Measurements from ENCODE around the gene MAST4.

Gene MAST4

GRCh38 chr5:66923457-66923856 is 327.3 kb downstream of the MAST4 start:
- no peak for DNase-seq

DNA sequence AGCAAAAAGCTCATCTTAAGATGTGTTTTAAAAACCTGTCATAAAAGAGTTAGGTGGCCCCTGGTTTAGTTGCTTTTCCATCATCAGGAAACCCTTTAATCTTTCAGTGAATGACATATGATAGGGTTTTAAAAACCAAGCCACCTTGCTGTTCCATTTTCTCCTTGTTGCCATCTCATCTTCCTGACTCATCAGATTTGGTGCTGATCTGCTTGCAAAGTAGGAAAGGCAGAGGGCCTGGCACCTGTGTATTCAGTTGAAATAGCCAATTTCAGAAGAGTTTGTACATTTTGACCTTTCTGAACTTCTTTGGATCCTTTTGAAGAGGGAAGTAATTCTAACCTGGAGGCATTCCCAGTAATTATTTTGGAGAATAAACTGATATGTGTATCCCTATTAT is 327.7 kb downstream of the MAST4 start:
- no peak for DNase-seq

GRCh38 chr5:66927140-66927539 is 330.9 kb downstream of the MAST4 start:
- DNase-seq = no peak

DNA sequence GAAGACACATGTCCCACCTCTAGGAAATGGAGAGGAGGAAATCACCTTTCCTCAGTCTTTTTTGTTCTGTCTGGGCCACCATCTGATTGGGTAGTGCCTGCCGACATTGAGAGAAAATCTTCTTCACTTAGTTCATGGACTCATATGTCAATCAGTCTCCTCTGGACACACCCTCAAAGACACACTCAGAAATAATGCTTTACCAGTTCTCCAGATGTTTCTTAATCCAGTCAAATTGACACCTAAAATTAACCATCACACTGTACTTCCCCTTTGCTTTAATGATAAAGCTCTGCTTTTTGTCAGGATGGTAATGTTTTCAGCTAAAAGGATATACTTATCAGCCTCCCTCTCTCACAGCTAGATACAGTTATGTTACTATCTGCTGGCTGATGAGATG is 333.1 kb downstream of the MAST4 start:
- no peak for DNase-seq

- no peak for DNase-seq
Measured at GRCh38 chr5:66929995-66930394, 333.8 kb downstream of the MAST4 start.

DNA sequence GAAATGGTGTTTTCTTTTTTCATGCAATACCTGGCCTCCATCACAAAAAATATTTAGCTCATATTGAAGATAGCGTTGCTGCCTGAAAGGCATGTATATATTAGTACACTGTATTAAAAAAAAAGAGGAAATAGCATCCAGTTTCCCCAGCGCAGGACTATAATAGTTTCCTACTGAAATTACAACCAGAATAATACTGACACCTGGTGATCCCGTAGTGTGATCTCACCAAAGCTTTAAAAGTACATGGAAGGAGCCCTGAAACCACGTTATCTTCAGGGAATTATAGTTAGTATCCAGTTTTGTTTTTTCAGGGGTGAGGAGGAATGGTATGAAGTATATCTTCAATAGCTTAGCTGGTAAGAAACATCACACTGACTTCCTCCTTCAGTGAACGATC is 335.5 kb downstream of the MAST4 start:
- DNase-seq = no peak

DNA sequence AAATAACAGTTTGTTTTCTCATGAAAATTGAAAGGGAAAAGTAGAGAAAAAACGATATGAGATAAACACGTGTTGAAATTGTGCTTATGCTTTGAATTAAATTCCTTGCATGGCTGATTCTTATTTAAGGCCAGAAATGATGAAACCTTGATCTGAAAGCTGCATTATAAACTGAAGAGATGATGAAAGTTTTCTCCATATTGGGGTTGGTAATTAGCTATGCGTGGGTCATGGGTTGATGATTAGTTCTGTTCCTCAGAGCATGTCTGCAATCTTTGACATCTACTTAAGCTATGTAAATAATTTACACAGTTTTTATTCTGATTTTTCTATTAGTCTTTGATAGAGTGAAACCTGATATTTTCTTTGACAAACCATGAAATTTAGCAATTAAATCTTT is 336.3 kb downstream of the MAST4 start:
- DNase-seq = no peak

DNA sequence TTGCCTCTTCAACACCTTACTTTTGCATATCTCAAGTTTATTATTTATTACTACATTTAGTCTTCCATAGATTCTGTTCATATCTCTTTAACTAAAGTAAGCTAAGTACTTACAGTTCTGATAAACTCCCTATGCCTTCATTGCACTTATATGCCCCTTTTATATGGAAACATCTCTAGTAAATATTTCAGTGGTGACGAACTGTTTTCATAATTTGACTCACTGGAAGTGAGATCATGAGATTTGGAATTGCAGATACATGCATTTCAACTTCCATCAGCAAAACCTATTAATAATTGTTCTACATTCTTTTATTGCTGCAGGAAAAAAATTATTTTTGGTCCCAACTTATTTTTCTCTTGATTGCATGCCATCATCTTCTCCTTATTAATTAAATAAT is 336.9 kb downstream of the MAST4 start:
- DNase-seq = no peak

GRCh38 chr5:66939094-66939493 is 342.9 kb downstream of the MAST4 start:
- DNase-seq = no peak

- DNase-seq = no peak
Measured at GRCh38 chr5:66945389-66946349, 349.5 kb downstream of the MAST4 start.

DNA sequence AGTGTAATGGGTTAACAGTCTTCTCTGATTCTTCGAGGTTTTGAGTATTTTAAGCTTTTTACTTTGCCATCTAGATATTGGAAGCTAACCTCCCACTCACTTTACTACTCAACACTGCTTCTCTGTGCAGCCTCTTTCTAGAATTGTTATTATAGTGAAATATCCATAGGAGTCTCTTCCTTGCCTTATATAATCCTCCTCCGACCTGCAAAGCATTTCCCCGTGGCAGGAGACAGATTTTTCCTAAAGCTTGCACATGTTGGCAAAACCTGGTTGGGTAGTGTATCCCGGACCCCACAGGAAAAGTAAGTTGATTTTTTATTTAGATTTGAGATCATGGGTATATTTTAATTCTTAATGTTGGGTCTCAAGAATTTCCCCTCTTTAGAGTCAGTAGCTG is 351.3 kb downstream of the MAST4 start:
- DNase-seq = no peak

DNA sequence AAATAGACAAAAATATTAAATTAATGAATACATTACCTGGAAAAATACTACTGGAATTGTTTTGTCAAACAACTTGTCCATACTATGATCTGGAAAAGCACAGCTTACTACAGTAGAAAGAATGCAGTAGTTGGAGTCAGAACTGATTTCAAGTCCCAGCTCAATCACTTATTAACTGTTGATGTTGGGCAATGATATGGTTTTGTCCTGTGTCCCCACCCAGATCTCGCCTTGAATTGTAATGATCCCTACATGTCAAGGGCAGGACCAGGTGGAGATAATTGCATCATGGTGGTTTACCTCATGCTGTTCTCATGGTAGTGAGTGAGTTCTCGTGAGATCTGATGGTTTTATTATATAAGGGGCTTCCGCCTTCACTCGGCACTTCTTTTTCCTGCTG is 352.9 kb downstream of the MAST4 start:
- no peak for DNase-seq

DNA sequence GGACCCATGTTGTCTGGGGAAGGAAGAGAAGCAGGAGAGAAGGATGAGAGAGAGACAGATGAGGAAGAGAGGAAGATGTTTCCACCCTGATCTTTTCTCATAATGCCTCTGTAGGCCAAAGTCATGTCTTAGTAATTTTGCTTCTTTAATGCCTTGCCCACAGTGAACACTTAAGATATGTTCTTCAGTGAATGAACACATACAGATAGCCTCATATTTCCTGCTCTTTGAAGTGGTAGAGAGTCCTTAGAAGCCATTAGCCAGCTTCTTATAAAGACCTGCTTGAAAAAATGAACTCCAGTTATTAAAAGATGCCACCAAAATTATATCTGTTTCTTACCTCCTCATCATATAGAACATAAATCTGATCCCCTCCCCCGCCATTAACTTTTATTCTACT is 356.0 kb downstream of the MAST4 start:
- DNase-seq = no peak

GRCh38 chr5:66956439-66956838 is 360.2 kb downstream of the MAST4 start:
- DNase-seq = no peak

- no peak for DNase-seq
Measured at GRCh38 chr5:66958201-66958979, 362.2 kb downstream of the MAST4 start.

DNA sequence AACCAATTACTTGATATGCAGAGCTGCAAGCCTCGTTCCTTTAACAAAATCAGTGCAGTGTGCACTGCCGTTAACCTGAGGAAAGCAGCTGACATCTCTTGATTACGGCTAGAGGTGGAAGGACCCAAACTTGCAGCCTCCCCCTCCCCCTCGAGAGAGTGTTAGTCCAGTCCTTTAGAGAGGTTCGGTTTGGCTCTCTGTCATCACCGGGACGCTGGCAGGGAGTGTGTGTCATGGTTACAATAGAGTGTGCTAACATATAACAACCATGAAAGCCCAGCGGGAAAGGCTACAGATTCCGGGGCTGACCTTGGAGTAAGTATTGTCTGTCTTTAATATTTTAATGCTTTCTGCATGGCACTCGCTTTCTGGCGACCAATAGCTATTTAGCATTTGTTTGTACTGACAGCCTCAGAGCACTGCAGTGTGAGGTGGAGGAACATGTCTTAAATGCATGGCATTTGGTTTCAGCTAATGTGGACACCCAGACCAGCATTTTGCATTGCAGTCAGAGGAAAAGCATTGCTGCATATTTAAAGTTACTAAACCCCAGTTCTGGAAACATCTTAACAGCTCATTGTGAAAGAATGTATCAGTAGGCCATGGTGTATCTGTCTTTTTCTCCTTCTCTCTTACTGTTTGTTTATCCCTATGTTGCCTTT is 362.9 kb downstream of the MAST4 start:
- DNase-seq = no peak

- DNase-seq = no peak
Measured at GRCh38 chr5:66959653-66960052, 363.5 kb downstream of the MAST4 start.

DNA sequence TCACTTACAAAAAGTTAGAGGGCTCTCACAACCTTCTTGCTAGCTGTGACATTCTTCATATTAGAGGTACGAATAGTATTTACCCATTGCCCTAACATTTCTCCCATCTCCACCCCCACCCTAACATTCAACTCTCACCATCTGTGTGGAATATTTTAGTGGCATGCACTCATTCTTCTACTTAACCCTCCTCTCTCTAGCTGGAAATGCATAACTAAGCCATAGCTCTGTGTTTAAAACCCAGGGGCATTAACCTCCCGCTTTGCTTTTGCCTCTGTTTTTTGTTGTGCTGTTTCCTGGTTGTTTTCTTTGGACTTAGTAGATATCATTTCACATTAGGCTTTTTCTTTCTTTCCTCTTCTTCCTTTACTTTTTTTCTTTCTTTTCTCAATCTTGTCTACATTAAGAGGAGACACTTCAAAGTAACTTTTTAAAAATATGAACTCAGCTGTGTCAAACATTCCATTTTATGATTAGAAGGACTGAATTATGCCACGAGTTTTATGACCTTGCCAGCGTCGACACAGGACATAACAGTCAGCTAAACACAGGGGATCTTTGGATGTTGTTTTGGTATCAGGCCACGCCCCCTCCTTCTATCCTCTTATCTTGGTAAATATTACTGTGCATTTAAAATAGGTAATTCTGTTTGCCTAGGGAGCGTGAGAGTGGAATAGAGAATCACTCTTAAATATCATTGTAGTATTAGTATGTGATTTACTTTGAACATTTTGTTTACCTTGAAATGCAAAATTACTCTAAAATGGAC is 364.4 kb downstream of the MAST4 start:
- DNase-seq = no peak

DNA sequence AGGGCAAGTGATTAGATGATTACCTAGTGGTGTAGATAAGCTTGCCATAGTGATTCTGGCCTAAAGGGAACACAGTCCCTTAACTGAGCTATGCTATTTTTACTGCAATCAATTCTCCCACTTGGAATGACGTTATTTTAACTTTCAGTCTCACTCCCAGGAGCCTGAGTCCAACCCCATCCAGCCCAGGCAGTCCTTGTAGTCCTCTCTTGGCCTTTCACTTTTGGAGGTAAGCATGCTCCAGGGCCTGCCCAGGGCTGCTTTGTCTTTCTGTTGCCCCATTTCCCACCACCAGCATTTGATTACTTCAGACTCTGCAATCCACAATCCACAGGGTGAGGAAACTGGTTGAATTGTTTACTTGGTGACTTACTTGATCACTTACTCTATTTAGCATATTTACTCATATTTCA is 367.4 kb downstream of the MAST4 start:
- no peak for DNase-seq

DNA sequence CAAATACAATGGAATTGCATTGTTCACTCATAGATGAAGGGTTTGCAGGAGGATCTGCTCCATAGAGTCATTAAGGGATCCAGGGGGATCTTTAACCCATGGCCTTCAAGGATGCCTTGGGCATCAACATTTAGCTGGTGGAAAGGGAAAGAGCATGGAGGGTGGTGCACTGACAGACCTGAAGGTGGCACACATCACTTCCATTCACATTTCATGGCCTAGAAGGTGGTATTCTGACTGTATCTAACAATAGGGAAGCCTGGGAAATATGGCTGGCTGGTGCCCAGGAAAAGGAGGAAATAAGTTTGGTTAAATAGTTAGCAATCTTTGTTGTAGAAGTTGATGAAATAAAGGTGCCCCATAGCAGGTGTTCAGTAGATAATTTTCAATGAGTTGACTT is 370.2 kb downstream of the MAST4 start:
- DNase-seq = no peak

DNA sequence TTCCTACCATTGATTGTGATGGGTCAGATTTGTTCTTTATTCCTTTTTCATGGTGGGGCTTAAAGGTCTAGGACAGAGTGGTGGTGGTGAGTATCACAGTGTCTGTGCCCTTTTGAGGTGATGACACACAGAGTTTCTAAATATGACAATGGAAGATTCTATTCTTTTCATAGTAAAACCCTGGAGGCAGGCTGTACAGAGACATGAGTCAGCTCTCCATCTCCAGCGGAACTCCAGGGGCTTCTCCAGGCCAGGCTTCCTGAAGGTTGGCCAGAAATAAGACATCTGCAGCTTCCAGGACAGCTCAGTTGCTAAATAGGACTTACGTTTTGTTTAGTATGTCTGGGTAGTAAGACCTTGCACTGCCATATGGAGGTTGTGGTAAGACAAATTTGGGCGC is 370.9 kb downstream of the MAST4 start:
- no peak for DNase-seq

GRCh38 chr5:66967826-66968262 is 371.7 kb downstream of the MAST4 start:
- no peak for DNase-seq

DNA sequence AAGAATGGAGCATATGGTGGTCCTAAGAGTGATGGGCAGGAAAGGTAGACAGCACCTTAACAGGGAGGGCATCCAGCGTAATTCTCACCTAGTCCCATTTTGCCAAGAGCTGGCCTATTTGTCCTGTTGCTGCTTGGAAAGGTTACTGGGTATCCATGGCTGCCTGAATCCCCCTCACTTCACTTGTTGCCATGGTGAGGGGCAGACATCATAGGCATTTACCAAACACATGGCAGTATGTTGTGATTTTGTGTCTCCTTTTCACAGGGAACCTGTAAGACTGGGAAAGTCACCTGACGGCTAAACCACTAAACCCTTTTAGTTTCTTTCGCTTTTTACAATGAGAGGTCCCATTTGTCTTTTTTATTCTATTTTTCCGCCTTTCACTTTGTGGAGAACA is 373.3 kb downstream of the MAST4 start:
- DNase-seq = no peak
